ENCODE measurements around the gene PTK7. TPM values are rescaled to one million over a fixed set of nuclear protein-coding genes. Genes with fewer than 3 reads are reported as not detected.

PTK7 gene
- total RNA-seq, 1 experiment from 2014 or later, result 19.7 TPM

GRCh38 chr6:43052225-43052841 is 23.8 kb upstream of the PTK7 start:
- no peak for DNase-seq (ENCODE audit: low read depth, low spot score)
- in situ Hi-C loops (cut with HindIII; ENCODE audit: low pct_unique_long_range_greater_than_20kb, low sequenced_read_pairs), result no loop called here

- in situ Hi-C loops (cut with HindIII; ENCODE audit: low pct_unique_long_range_greater_than_20kb, low sequenced_read_pairs), result no loop called here
- no peak for DNase-seq (ENCODE audit: low read depth, low spot score)
Measured at GRCh38 chr6:43052842-43053544, 23.1 kb upstream of the PTK7 start.

GRCh38 chr6:43053545-43054205 is 22.4 kb upstream of the PTK7 start, which contains the start of gene CUL7:
CUL7 (minus strand) TSS chr6:43053851; CDS start chr6:43052788, 1,063 bp downstream.
- peak; percentile 94 for DNase-seq (ENCODE audit: low read depth, low spot score)
- in situ Hi-C loops (cut with HindIII; ENCODE audit: low pct_unique_long_range_greater_than_20kb, low sequenced_read_pairs), result no loop called here

- no peak for DNase-seq (ENCODE audit: low read depth, low spot score)
- in situ Hi-C loops (cut with HindIII; ENCODE audit: low pct_unique_long_range_greater_than_20kb, low sequenced_read_pairs), result no loop called here
Measured at GRCh38 chr6:43054206-43054943, 21.7 kb upstream of the PTK7 start.

- in situ Hi-C loops (cut with HindIII; ENCODE audit: low pct_unique_long_range_greater_than_20kb, low sequenced_read_pairs), result no loop called here
- DNase-seq (ENCODE audit: low read depth, low spot score), result no peak
Measured at GRCh38 chr6:43055966-43056365, 20.1 kb upstream of the PTK7 start.

GRCh38 chr6:43058531-43058930 is 17.6 kb upstream of the PTK7 start:
- DNase-seq (ENCODE audit: low read depth, low spot score), result no peak
- in situ Hi-C loops (cut with HindIII; ENCODE audit: low pct_unique_long_range_greater_than_20kb, low sequenced_read_pairs), result no loop called here

GRCh38 chr6:43059168-43060033 is 16.7 kb upstream of the PTK7 start, which contains the start of the genes KLC4 and MRPL2:
KLC4 (plus strand) TSS chr6:43059631; CDS start chr6:43061336, 1,705 bp downstream.
MRPL2 (minus strand) TSS chr6:43059434; CDS start chr6:43059381, 53 bp downstream.
- in situ Hi-C loops (cut with HindIII; ENCODE audit: low pct_unique_long_range_greater_than_20kb, low sequenced_read_pairs), result no loop called here

GRCh38 chr6:43060034-43060754 is 15.9 kb upstream of the PTK7 start:
- no peak for DNase-seq (ENCODE audit: low read depth, low spot score)
- in situ Hi-C loops (cut with HindIII; ENCODE audit: low pct_unique_long_range_greater_than_20kb, low sequenced_read_pairs), result no loop called here

More at GRCh38 chr6:43059168-43060033, 16.7 kb upstream of the PTK7 start, which contains the start of the genes KLC4 and MRPL2:
- DNase-seq (ENCODE audit: low read depth, low spot score), result peak; percentile 99

- in situ Hi-C loops (cut with HindIII; ENCODE audit: low pct_unique_long_range_greater_than_20kb, low sequenced_read_pairs), result no loop called here
- no peak for DNase-seq (ENCODE audit: low read depth, low spot score)
Measured at GRCh38 chr6:43060755-43061633, 15.1 kb upstream of the PTK7 start.

GRCh38 chr6:43061861-43062260 is 14.3 kb upstream of the PTK7 start:
- in situ Hi-C loops (cut with HindIII; ENCODE audit: low pct_unique_long_range_greater_than_20kb, low sequenced_read_pairs), result no loop called here
- DNase-seq (ENCODE audit: low read depth, low spot score), result no peak

GRCh38 chr6:43062818-43063217 is 13.3 kb upstream of the PTK7 start:
- in situ Hi-C loops (cut with HindIII; ENCODE audit: low pct_unique_long_range_greater_than_20kb, low sequenced_read_pairs), result no loop called here
- DNase-seq (ENCODE audit: low read depth, low spot score), result no peak

GRCh38 chr6:43070028-43070632 is 6.0 kb upstream of the PTK7 start:
- DNase-seq (ENCODE audit: low read depth, low spot score), result peak; percentile 64
- in situ Hi-C loops (cut with HindIII; ENCODE audit: low pct_unique_long_range_greater_than_20kb, low sequenced_read_pairs), result no loop called here

GRCh38 chr6:43074847-43075669 is 1.1 kb upstream of the PTK7 start:
- in situ Hi-C loops (cut with HindIII; ENCODE audit: low pct_unique_long_range_greater_than_20kb, low sequenced_read_pairs), result no loop called here
- no peak for DNase-seq (ENCODE audit: low read depth, low spot score)

Data from SK-MEL-5 (cell line).